ENCODE data around the gene ZSWIM4.

The ZSWIM4 gene

DNA sequence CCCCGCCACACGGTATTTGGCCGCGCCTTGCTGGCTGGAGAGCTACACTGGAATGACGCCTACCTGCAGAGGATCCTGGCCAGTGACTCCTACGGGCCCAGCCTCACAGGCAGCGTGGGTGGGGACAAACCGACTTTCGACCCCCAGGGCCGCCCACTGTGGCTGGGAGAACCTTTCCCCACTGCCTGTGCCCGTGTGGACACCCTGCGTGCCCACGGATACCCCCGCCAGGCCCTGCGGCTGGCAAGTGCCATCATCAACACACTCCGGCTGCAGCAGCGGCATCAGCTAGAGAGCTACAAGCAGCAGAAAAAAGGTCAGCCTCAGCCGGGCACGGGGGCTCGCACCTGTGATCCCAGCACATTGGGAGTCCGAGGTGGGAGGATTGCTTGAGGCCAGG, 19.3 kb downstream of the ZSWIM4 start:
- no peak for DNase-seq

- peak; percentile 43 for DNase-seq
Observed at GRCh38 chr19:13817018-13817614, 21.9 kb downstream of the ZSWIM4 start.

DNA sequence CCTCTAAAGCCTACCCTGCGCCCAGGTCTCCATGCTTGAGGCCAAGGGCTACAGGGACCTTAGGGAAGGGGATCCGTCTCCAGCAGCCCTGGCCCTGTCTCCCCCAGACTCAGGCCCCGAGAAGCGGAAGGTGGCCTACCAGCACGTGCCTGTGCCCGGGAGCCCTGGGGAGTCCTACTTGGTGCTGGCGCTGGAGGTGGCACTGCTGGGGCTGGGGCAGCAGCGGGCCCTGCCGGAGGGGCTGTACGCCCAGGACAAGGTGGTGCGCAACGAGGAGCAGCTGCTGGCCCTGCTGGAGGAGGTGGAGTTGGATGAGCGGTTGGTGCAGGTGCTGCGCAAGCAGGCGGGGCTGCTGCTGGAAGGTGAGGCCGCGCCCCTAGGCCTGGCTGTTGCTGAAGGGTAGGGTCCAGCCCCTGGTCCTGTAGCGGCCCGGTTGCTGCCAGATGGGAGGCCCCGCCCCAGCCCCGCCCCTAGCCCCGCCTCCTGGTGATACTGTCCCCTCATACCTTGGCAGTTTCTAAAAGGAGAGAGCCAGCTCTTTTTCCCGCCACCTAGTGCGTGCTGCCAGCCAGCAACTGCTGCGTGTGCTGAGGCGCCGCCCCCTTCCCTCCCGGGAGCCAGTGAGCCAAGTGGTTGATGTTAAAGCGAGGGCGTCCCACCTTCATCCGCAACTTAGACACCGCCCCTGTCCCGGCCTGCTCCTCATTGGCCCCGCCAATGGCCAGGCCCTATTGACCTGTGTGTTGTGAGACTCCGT, 22.6 kb downstream of the ZSWIM4 start:
- DNase-seq: peak; percentile 70

DNA sequence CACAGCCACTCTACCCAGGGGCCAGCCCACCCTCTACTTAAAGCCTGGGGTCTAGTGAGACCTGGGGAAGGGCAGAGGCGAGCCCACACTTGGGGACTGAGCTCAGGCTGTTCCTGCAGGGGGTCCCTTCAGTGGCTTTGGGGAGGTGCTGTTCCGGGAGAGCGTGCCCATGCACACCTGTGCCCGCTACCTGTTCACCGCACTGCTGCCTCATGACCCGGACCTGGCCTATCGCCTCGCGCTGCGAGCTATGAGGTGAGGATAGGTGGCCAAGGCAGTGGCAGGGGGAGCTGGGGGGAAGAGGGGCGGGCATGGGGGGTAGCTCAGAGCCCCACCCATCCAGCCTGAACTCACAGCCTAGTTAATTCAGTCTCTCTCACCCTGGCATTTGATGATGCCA, 24.0 kb downstream of the ZSWIM4 start:
- no peak for DNase-seq

- no peak for DNase-seq
Observed at GRCh38 chr19:13821292-13821691, 26.0 kb downstream of the ZSWIM4 start.

DNA sequence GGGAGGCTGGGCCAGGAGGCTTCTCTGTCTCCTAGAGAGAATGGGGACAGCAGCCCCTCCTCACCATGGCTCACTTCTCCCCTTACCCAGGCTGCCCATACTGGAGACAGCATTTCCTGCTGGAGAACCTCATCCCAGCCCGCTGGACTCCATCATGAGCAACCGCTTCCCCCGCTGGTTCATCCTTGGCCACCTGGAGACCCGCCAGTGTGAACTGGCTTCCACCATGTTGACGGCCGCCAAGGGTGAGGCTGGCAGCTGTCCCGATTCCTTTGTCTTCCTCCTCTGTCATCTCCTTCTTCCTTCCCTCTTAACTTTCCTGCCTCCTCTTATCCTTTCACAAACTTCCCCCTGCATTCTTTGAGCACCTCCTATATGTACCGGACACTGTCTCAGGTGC, 28.0 kb downstream of the ZSWIM4 start:
- no peak for DNase-seq

DNA sequence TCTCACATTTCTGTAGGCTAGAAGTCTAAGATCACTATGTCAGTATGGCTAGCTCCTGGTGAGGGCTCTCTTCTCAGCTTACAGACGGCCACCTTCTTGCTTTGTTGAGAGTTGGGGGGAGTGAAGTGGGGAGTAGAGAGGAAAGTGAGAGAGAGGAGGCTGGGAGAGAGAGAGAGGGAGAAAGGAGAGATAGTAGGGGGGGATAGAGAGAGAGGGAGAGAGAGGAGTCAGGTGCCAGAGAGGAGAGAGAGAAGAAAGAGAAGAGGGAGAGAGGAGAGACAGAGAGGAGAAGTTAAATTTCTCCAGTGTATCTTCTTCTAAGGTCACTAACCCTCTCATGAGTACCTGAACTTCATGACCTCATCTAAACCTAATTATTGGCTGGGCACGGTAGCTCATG, 28.7 kb downstream of the ZSWIM4 start:
- DNase-seq: no peak

DNA sequence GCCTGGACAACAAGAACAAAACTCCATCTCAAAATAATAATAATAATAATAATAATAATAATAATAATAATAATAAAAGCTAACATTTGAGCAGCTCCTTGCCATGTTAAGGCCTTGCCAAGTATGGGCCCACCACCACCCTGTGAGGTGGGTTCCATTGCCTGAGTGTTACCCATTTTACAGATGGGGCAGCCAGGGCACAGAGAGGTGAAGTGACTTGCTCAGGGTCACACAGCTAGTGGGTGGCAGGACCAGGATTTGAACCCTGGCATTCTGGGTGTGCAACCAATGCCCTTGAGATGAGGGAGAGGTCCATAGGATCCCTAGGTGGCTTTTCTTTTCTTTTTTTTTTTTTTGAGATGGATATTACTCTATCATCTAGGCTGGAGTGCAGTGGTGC, 29.5 kb downstream of the ZSWIM4 start:
- no peak for DNase-seq

- DNase-seq: peak; percentile 39
Observed at GRCh38 chr19:13825489-13826441, 30.5 kb downstream of the ZSWIM4 start.

- peak; percentile 23 for DNase-seq
Observed at GRCh38 chr19:13826652-13827235, 31.5 kb downstream of the ZSWIM4 start.

DNA sequence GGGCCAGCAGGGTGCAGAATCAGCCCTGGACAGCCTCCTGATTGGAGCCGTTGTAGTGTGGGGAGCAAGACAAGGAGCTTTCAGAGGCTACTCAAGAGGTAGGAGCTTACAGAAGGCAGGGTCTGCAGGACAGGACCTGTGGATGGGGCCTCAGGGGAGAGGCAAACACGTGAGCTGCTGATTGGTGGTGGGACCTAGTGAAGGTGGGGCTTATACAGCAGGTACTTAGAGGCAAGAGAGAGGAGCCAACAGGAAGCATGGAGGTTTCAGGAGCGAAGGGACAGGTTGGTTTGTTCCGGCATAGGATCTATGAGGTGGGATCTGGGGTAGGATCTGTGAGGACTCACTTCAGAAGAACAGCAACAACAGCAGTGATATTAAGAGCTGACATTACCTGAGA, 32.4 kb downstream of the ZSWIM4 start:
- peak; percentile 43 for DNase-seq

DNA sequence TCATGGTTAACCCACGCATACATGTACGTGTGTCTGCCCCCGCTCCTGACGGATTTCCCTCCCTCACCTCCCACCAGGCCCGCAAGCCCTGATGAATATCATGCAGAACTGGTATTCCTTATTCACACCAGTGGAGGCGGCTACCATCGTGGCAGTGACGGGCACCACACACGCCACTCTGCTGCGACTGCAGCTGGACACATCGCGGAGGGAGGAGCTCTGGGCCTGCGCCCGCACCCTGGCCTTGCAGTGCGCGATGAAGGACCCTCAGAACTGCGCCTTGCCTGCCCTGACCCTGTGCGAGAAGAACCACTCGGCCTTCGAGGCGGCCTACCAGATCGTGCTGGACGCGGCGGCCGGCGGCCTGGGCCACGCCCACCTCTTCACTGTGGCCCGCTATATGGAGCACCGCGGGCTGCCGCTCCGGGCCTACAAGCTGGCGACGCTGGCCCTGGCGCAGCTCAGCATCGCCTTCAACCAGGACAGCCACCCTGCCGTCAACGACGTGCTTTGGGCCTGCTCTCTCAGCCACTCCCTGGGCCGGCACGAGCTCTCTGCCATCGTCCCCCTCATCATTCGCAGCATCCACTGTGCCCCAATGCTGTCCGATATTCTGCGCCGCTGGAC, 35.0 kb downstream of the ZSWIM4 start:
- DNase-seq: peak; percentile 73

- peak; percentile 80 for DNase-seq
Observed at GRCh38 chr19:13830741-13831536, 35.7 kb downstream of the ZSWIM4 start.

GRCh38 chr19:13831537-13832467, 36.6 kb downstream of the ZSWIM4 start:
- peak; percentile 73 for DNase-seq

DNA sequence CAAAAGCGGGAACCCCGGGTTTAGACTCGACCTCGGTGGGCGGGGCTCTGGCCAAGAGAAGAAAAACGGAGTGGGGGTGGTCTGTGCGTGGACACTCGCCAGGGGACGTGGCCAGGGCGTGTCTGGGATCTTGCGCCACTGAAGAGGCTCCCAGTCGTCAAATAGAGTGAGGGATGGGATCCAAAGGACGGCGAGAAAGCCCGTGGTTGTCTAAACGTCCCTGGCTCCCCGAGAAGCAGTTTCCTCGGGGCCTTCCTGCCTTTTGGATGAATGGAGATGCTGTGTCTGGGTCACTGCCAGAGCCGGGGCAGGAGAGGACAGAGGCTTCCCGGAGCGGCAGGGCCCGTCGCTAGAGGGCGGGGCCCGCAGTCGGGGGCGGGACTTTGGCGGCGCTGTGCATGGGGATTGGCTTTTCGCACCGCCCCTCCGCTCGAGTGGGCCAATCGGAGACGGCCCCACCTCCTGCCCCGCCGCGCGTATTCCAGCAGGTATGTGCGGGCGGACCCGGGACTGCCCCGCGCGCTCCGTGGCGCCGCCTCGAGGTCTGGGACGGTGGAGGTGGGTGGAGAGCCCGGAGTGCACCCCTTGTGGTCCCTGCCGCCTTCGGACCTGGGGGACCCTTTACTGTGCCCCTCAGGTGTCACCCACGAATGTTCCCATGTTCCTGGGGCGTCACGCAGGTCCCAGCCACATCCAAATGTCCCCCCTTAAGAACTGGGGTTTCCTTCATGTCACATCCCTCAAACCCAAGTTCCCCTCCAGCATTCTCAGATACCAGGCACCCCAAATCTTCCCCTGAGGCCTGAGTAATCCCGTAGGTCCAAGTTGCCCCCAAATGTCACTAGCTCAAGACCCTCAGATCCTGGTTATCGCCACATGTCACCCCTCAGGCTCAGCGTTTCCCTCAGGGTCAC, 38.3 kb downstream of the ZSWIM4 start:
- peak; percentile 96 for DNase-seq

- no peak for DNase-seq
Observed at GRCh38 chr19:13834244-13835069, 39.2 kb downstream of the ZSWIM4 start.

- DNase-seq: peak; percentile 69
Observed at GRCh38 chr19:13835791-13836723, 40.8 kb downstream of the ZSWIM4 start.

All from CD4-positive, alpha-beta T cell treated with Interleukin-10 for 1 hour (primary cell).